ENCODE data around the gene MAP3K14.

DNA sequence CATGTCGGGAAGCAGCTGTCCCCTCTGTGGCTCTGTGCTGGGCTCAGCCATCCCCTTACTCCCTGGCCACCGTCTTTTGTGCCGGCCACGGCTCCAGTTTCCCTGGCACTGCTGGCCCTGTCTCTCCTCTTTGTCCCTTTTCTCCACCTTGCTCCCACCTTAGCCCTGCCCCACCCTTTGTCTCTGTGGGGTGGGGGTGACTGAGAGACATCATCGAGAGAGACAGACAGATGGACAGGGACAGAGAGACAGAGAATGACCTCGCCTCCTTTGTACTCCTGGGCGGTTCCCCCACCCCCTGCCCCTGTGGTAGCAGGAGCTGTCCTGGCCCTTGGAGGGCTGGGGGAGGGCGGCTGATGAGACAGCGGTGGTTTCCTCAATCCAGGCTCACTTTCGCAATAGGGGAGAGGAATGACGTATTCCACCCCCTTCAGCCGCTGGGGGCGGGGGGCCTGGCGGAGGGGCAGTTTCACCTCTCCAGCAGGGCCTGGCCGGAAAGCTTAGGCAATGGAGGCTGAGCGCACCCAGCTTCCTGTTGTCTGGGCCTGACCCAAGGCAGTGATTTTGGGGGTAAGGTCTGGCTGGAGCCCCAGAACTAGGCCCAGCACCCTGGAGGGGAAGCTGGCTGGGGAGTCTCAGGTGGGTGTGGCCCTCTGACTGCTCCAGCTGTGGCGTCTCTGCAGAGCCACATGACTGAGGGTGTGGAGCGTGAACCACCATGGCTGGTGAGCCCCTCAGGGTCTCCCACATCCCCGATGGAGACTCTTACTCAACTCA lies 87.9 kb downstream of the MAP3K14 start:
- TF ChIP-seq, protein P1, sequence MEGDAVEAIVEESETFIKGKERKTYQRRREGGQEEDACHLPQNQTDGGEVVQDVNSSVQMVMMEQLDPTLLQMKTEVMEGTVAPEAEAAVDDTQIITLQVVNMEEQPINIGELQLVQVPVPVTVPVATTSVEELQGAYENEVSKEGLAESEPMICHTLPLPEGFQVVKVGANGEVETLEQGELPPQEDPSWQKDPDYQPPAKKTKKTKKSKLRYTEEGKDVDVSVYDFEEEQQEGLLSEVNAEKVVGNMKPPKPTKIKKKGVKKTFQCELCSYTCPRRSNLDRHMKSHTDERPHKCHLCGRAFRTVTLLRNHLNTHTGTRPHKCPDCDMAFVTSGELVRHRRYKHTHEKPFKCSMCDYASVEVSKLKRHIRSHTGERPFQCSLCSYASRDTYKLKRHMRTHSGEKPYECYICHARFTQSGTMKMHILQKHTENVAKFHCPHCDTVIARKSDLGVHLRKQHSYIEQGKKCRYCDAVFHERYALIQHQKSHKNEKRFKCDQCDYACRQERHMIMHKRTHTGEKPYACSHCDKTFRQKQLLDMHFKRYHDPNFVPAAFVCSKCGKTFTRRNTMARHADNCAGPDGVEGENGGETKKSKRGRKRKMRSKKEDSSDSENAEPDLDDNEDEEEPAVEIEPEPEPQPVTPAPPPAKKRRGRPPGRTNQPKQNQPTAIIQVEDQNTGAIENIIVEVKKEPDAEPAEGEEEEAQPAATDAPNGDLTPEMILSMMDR (IDR thresholded peaks at IDR 0.05; ENCODE audit: low read depth, low read length, missing input control) = no peak
- no peak for TF ChIP-seq EGR1 (IDR thresholded peaks at IDR 0.05; ENCODE audit: low read depth in 2 of 2)
- peak; percentile 33 for TF ChIP-seq YY1 (IDR thresholded peaks at IDR 0.05)
- TF ChIP-seq, protein P2, sequence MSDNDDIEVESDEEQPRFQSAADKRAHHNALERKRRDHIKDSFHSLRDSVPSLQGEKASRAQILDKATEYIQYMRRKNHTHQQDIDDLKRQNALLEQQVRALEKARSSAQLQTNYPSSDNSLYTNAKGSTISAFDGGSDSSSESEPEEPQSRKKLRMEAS (IDR thresholded peaks at IDR 0.05) = no peak
- TF ChIP-seq TAF1 (conservative IDR thresholded peaks at IDR 0.05) = no peak
- no peak for TF ChIP-seq GABPA (IDR thresholded peaks at IDR 0.05 in 1 of 2, conservative IDR thresholded peaks at IDR 0.05 in 1 of 2)
- no peak for TF ChIP-seq RAD21 (IDR thresholded peaks at IDR 0.05)
- TF ChIP-seq, protein P3, sequence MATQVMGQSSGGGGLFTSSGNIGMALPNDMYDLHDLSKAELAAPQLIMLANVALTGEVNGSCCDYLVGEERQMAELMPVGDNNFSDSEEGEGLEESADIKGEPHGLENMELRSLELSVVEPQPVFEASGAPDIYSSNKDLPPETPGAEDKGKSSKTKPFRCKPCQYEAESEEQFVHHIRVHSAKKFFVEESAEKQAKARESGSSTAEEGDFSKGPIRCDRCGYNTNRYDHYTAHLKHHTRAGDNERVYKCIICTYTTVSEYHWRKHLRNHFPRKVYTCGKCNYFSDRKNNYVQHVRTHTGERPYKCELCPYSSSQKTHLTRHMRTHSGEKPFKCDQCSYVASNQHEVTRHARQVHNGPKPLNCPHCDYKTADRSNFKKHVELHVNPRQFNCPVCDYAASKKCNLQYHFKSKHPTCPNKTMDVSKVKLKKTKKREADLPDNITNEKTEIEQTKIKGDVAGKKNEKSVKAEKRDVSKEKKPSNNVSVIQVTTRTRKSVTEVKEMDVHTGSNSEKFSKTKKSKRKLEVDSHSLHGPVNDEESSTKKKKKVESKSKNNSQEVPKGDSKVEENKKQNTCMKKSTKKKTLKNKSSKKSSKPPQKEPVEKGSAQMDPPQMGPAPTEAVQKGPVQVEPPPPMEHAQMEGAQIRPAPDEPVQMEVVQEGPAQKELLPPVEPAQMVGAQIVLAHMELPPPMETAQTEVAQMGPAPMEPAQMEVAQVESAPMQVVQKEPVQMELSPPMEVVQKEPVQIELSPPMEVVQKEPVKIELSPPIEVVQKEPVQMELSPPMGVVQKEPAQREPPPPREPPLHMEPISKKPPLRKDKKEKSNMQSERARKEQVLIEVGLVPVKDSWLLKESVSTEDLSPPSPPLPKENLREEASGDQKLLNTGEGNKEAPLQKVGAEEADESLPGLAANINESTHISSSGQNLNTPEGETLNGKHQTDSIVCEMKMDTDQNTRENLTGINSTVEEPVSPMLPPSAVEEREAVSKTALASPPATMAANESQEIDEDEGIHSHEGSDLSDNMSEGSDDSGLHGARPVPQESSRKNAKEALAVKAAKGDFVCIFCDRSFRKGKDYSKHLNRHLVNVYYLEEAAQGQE (IDR thresholded peaks at IDR 0.05) = no peak
- TF ChIP-seq SP1 (IDR thresholded peaks at IDR 0.05) = peak; percentile 11

All from liver (tissue), 3 donors.